PC-9 (cell line): ENCODE results near the gene SMURF1. TPM values are rescaled to one million over a fixed set of nuclear protein-coding genes. Genes with fewer than 3 reads are reported as not detected.
A peak's percentile ranks its signal among the peaks of the same experiment; 100 is the strongest.

Source experiments
- BruUV-seq: library from RNA; stranded (reverse); fragments of 400-500 nt; replicated peaks from 2 replicates; lab custom pipeline; 2021; lab: Mats Ljungman, UMichigan
- CTCF ChIA-PET: fragments of 300-600 bp; sonication (Branson Sonifier 250); formaldehyde crosslinking; loops from one replicate; lab custom pipeline; 2022; ENCODE audit warnings: antibody characterized with exemption; lab: Charles Lee
- POLR2A ChIA-PET: fragments of 300-600 bp; sonication (Branson Sonifier 250); formaldehyde crosslinking; loops from one replicate; lab custom pipeline; 2022; ENCODE audit warnings: antibody characterized with exemption; ENCODE audit not compliant: unreplicated experiment; lab: Charles Lee
- DNase-seq, 2 experiments: peaks; one replicate each; pipeline versions ENCODE4 v3.0.0 to v3.0.0-alpha.2; 2015 to 2022; ENCODE audit warnings: mixed read lengths in 1 of 2
- H2AFZ ChIP-seq: fragments of 200-600 bp; sonication (generic); 2 replicates; pipeline ENCODE4 v1.8.1; 2017; ENCODE audit warnings: antibody characterized with exemption
- H3F3A ChIP-seq: fragments of 200-600 bp; sonication (generic); 2 replicates; pipeline ENCODE4 v1.8.1; 2017; ENCODE audit warnings: antibody characterized with exemption, mild to moderate bottlenecking, low read depth; ENCODE audit not compliant: insufficient read depth
- H3K27ac ChIP-seq: fragments of 200-600 bp; sonication (generic); 2 replicates; pipeline ENCODE4 v1.6.1; 2016; ENCODE audit warnings: mixed run types
- H3K27me3 ChIP-seq: fragments of 200-600 bp; sonication (generic); 2 replicates; pipeline ENCODE4 v1.6.1; 2016; ENCODE audit warnings: low read depth, mixed run types; ENCODE audit not compliant: insufficient read depth
- H3K36me3 ChIP-seq: fragments of 200-600 bp; sonication (generic); 2 replicates; pipeline ENCODE4 v1.6.1; 2016; ENCODE audit warnings: low read depth, mixed run types
- H3K4me1 ChIP-seq: fragments of 200-600 bp; sonication (generic); replicated peaks from 2 replicates; pipeline ENCODE4 v1.6.1; 2016; ENCODE audit warnings: mixed run types; ENCODE audit not compliant: insufficient read depth
- H3K4me2 ChIP-seq: fragments of 200-600 bp; sonication (generic); 2 replicates; pipeline ENCODE4 v1.6.1; 2017; ENCODE audit warnings: mixed run types
- H3K4me3 ChIP-seq: fragments of 200-600 bp; sonication (generic); 2 replicates; pipeline ENCODE4 v1.6.1; 2016; ENCODE audit warnings: mixed run types
- H3K79me2 ChIP-seq: fragments of 200-600 bp; sonication (generic); 2 replicates; pipeline ENCODE4 v1.6.1; 2017; ENCODE audit warnings: low read depth, mixed run types
- H3K9me2 ChIP-seq: fragments of 200-600 bp; sonication (generic); 2 replicates; pipeline ENCODE4 v1.8.1; 2017; ENCODE audit warnings: mild to moderate bottlenecking; ENCODE audit not compliant: insufficient read depth
- H3K9me3 ChIP-seq: fragments of 200-600 bp; sonication (generic); 2 replicates; pipeline ENCODE4 v1.8.1; 2016; ENCODE audit warnings: low read depth; ENCODE audit not compliant: insufficient read depth
- H4K20me1 ChIP-seq: fragments of 200-600 bp; sonication (generic); 2 replicates; pipeline ENCODE4 v1.8.1; 2017; ENCODE audit not compliant: insufficient read depth
- EZH2 ChIP-seq: fragments of 200-600 bp; sonication (generic); IDR thresholded peaks from 2 replicates; pipeline ENCODE4 v1.8.0; 2017; ENCODE audit warnings: antibody characterized with exemption, low read depth
- intact Hi-C: fragments of 100-400 bp; cut with micrococcal nuclease; formaldehyde crosslinking; loops from one replicate; pipeline ENCODE4 v1.10.0; 2022; ENCODE audit not compliant: unreplicated experiment
- total RNA-seq: library from RNA; stranded (reverse); gene quantifications from 2 replicates; pipeline ENCODE4 v1.2.3, GENCODE V29; 2021
- TF ChIP-seq, protein P1 (sequence below): fragments of 200-600 bp; sonication (generic); conservative IDR thresholded peaks from 2 replicates; pipeline ENCODE4 v1.6.1; 2017; ENCODE audit warnings: mixed run types, antibody characterized with exemption, mild to moderate bottlenecking, moderate library complexity

Gene SMURF1
- total RNA-seq, 1 experiment from 2014 or later = 53.2 TPM

DNA sequence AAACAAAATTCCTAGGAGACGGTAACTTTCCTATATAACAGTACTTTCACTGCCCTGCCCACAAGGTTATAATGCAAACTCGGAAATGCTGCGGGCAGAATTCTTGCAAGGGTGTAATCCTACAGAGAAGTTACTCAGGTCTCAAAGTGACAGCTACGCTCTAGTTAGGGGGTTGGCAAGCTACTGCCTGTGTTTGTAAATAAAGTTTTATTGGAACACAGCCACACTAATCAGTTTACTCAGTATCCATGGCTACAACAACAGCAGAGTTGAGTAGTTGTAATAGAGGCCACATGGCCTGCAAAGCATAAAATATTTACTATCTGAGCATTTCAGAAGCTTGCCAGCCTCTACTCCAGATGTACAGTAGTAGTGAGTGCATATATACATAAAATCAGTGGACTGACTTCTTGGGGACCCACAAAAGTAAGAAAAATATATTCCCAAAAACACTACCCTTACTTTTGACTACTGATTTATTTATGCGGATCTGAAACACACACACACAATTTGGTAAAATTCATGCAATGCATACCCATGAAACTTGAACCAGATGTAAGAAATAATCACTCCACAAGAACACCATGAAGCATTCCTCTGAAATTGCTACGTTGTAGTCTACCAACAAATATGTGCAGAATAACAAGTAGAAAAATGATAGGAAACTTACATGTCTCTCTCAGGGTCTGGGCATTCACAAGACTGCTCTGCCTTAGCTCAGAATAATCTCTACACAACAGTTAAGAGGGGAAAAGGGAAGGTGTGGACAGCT is 53.0 kb downstream of the SMURF1 start:
- Histone ChIP-seq H3F3A (peaks cover 10% of the 10 kb centered on the region), H3K9me3 (no peaks in the 10 kb centered on the region), H2AFZ (no peak overlapping the region), H3K79me2 (peaks cover 100% of the 10 kb centered on the region), H3K36me3 (0 out of 2 replicates have a peak, but pooled peaks cover 8% of the 10 kb centered on the region), H3K4me1 (0 out of 2 replicates have a peak, but pooled peaks cover under 1% of the 10 kb centered on the region), H3K27me3 (no peaks in the 10 kb centered on the region), H3K9me2 (no peaks in the 10 kb centered on the region), H3K27ac (peak overlapping the region; percentile 27; the same call in 1 of the 2 replicates), H3K4me3 (no peak overlapping the region), H4K20me1 (peaks cover 77% of the 10 kb centered on the region), H3K4me2 (no peak overlapping the region)
- ChIA-PET CTCF (interaction anchor here (0.7 kb wide), 1 partner anchor 29 kb away, joined by 3 read pairs; no protein-coding TSS in a partner anchor), POLR2A (interaction anchor here (0.6 to 0.7 kb wide), 2 partner anchors 72 to 123 kb away, joined by 3 to 5 read pairs; no protein-coding TSS in a partner anchor)
- intact Hi-C loops = no loop called here
- DNase-seq = no peak
- no TSS peak for BruUV-seq
- TF ChIP-seq EZH2 = no peak
- TF ChIP-seq, protein P1, sequence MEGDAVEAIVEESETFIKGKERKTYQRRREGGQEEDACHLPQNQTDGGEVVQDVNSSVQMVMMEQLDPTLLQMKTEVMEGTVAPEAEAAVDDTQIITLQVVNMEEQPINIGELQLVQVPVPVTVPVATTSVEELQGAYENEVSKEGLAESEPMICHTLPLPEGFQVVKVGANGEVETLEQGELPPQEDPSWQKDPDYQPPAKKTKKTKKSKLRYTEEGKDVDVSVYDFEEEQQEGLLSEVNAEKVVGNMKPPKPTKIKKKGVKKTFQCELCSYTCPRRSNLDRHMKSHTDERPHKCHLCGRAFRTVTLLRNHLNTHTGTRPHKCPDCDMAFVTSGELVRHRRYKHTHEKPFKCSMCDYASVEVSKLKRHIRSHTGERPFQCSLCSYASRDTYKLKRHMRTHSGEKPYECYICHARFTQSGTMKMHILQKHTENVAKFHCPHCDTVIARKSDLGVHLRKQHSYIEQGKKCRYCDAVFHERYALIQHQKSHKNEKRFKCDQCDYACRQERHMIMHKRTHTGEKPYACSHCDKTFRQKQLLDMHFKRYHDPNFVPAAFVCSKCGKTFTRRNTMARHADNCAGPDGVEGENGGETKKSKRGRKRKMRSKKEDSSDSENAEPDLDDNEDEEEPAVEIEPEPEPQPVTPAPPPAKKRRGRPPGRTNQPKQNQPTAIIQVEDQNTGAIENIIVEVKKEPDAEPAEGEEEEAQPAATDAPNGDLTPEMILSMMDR = no peak

- Histone ChIP-seq H3K9me2 (no peaks in the 10 kb centered on the region), H2AFZ (no peak overlapping the region), H3K27ac (peak overlapping the region; percentile 27; the same call in 1 of the 2 replicates), H3K4me3 (no peak overlapping the region), H3F3A (peaks cover 12% of the 10 kb centered on the region), H3K36me3 (0 out of 2 replicates have a peak, but pooled peaks cover 8% of the 10 kb centered on the region), H3K4me1 (no peaks in the 10 kb centered on the region), H3K4me2 (no peak overlapping the region), H3K9me3 (no peaks in the 10 kb centered on the region), H3K79me2 (peaks cover 100% of the 10 kb centered on the region), H3K27me3 (no peaks in the 10 kb centered on the region), H4K20me1 (peaks cover 81% of the 10 kb centered on the region)
- POLR2A ChIA-PET = no interaction called here
- intact Hi-C loops = no loop called here
- TF ChIP-seq, protein P1 = no peak
- TF ChIP-seq EZH2 = no peak
- no peak for DNase-seq
- no TSS peak for BruUV-seq
- CTCF ChIA-PET = no interaction called here
Measured at GRCh38 chr7:99089914-99090629, 53.8 kb downstream of the SMURF1 start.

DNA sequence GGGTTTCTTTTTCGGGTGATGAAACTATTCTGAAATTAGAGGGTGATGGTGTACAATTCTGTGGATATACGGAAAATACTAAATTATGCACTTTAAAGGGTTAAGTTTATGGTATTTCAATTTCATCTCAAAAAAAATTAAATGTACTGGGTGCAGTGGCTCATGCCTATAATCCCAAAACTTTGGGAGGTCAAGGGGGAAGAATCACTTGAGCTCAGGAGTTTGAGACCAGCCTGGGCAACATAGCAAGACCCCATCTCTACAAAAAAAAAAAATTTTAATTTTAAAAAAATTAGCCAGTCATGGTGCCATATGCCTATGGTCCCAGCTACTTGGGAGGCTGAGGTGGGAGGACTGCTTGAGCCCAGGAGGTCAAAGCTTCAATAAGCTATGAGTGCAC is 57.0 kb downstream of the SMURF1 start:
- DNase-seq = no peak
- Histone ChIP-seq H3K36me3 (0 out of 2 replicates have a peak, but pooled peaks cover 8% of the 10 kb centered on the region), H3K9me2 (no peaks in the 10 kb centered on the region), H4K20me1 (peaks cover 77% of the 10 kb centered on the region), H3F3A (peaks cover 37% of the 10 kb centered on the region), H3K4me2 (no peak overlapping the region), H2AFZ (no peak overlapping the region), H3K79me2 (peaks cover 99% of the 10 kb centered on the region), H3K9me3 (no peaks in the 10 kb centered on the region), H3K27me3 (no peaks in the 10 kb centered on the region), H3K27ac (no peak overlapping the region), H3K4me1 (no peaks in the 10 kb centered on the region), H3K4me3 (no peak overlapping the region)
- TF ChIP-seq EZH2 = no peak
- TF ChIP-seq, protein P1 = no peak
- intact Hi-C loops = no loop called here
- ChIA-PET POLR2A (interaction anchor here (0.6 kb wide), 1 partner anchor 10 kb away, joined by 13 read pairs; no protein-coding TSS in a partner anchor), CTCF (no interaction called here)
- BruUV-seq = no TSS peak
